ENCODE results near the gene KDM7A. TPM values are rescaled to one million over a fixed set of nuclear protein-coding genes. Genes with fewer than 3 reads are reported as not detected.

The KDM7A gene
- polyA plus RNA-seq, 1 of the 3 experiments (the other 2 are of a cell fraction), result 0.94 TPM

- no peaks in the 10 kb centered on the region for H3K27me3 ChIP-seq (ENCODE audit: insufficient read depth)
- no peaks in the 10 kb centered on the region for H4K20me1 ChIP-seq (ENCODE audit: insufficient read depth)
- no peaks in the 10 kb centered on the region for H3K9me3 ChIP-seq
- ChIA-PET POLR2A (no interaction called here), CTCF (interaction anchor here (0.9 to 3.2 kb wide), 3 partner anchors 33 to 439 kb away, joined by 3 to 16 read pairs (median 4); no protein-coding TSS in a partner anchor)
- peak overlapping the region; percentile 29 to 58; a peak in 3 of 4 replicates for H3K27ac ChIP-seq (ENCODE audit: low read depth in 2 of 2, low read length in 1 of 2)
- WGBS (ENCODE audit: low lambda C conversion rate), result 51% methylated on average over 7 of the region's 7 CpGs
- H3K36me3 ChIP-seq (replicated peaks in 1 of 2; ENCODE audit: control insufficient read depth in 1 of 2, insufficient read depth in 2 of 2, low read length in 1 of 2), result no peaks in the 10 kb centered on the region
- H3K9me2 ChIP-seq, result no peaks in the 10 kb centered on the region
- TF ChIP-seq USF1 (IDR thresholded peaks at IDR 0.05; ENCODE audit: borderline replicate concordance, low read depth) (no peak), FOSL2 (IDR thresholded peaks at IDR 0.05; ENCODE audit: borderline replicate concordance, low read depth) (peak; percentile 90), YY1 (IDR thresholded peaks at IDR 0.05; ENCODE audit: low read depth) (no peak), EP300 (IDR thresholded peaks at IDR 0.05; ENCODE audit: borderline replicate concordance in 1 of 2, low read depth in 1 of 2, low read length in 1 of 2) (peak in 1 of 2 experiments; percentile 54; a peak in 1 of 4 replicates), RXRA (IDR thresholded peaks at IDR 0.05; ENCODE audit: borderline replicate concordance, low read depth) (no peak), SIN3A (IDR thresholded peaks at IDR 0.05; ENCODE audit: borderline replicate concordance, low read depth, low read length) (no peak), MEF2A (IDR thresholded peaks at IDR 0.05; ENCODE audit: borderline replicate concordance, low read depth) (no peak), CTCF (IDR thresholded peaks at IDR 0.05) (no peak), MAX (IDR thresholded peaks at IDR 0.05; ENCODE audit: low read depth) (no peak), RCOR1 (IDR thresholded peaks at IDR 0.05; ENCODE audit: low read length) (no peak), RAD21 (IDR thresholded peaks at IDR 0.05; ENCODE audit: low read length) (no peak), PBX3 (IDR thresholded peaks at IDR 0.05) (peak; percentile 73), TEAD4 (IDR thresholded peaks at IDR 0.05; ENCODE audit: borderline replicate concordance, insufficient read depth) (peak; percentile 66; the same call in 1 of the 2 replicates), SMC3 (IDR thresholded peaks at IDR 0.05; ENCODE audit: low read depth, low read length) (no peak), NFIC (IDR thresholded peaks at IDR 0.05; ENCODE audit: borderline replicate concordance) (peak; percentile 28), USF2 (IDR thresholded peaks at IDR 0.05; ENCODE audit: borderline replicate concordance, low read depth, low read length) (no peak), JUND (IDR thresholded peaks at IDR 0.05) (peak; percentile 82), REST (IDR thresholded peaks at IDR 0.05; ENCODE audit: low read depth, low read length) (0 out of 2 replicates have a peak, but pooled peaks have one; percentile 12), RFX5 (IDR thresholded peaks at IDR 0.05; ENCODE audit: low read length) (0 out of 2 replicates have a peak, but pooled peaks have one; percentile 60), TAF1 (IDR thresholded peaks at IDR 0.05; ENCODE audit: borderline replicate concordance, low read depth, low read length) (no peak), POLR2AphosphoS5 (IDR thresholded peaks at IDR 0.05; ENCODE audit: low read depth, low read length) (no peak), FOXJ3 (CRISPR knock-in tag; IDR thresholded peaks at IDR 0.05) (no peak), TCF12 (IDR thresholded peaks at IDR 0.05) (peak; percentile 65), FOXM1 (IDR thresholded peaks at IDR 0.05; ENCODE audit: low read depth) (0 out of 2 replicates have a peak, but pooled peaks have one; percentile 1), ELF1 (IDR thresholded peaks at IDR 0.05) (no peak)
- no peaks in the 10 kb centered on the region for H3K79me2 ChIP-seq (ENCODE audit: insufficient read depth)
- 0 out of 4 replicates have a peak overlapping the region, but pooled peaks of 1 of the 2 experiments have one; percentile 15 for H3K4me3 ChIP-seq (ENCODE audit: low read depth in 2 of 2, low read length in 1 of 2)
- no peak overlapping the region for H2AFZ ChIP-seq (ENCODE audit: low read depth)
- H3K9ac ChIP-seq, result no peak overlapping the region
- H3K4me1 ChIP-seq (ENCODE audit: control insufficient read depth in 1 of 2, insufficient read depth in 2 of 2, low read depth in 1 of 2, low read length in 1 of 2), result peaks cover 32 to 37% of the 10 kb centered on the region in 2 experiments
- H3K4me2 ChIP-seq, result peak overlapping the region; percentile 15
- DNase-seq, result no peak
- peaks cover 29% of the 10 kb centered on the region for H3F3A ChIP-seq (replicated peaks; ENCODE audit: insufficient read depth)
Observed at GRCh38 chr7:140035400-140036223, 141.2 kb downstream of the KDM7A start.
